NCI-H82 treated with DMSO at 0.1 percent for 48 hours (cell line): ENCODE measurements around the gene INO80D.
"Not testable (repeated sequence)": the region's sequence is repeated elsewhere in the genome, so short reads cannot be mapped to it uniquely, and the experiment has no call there.

Experiments used
- DNase-seq: peaks from one replicate; lab custom pipeline; 2025; ENCODE audit not compliant: unreplicated experiment; lab: John Stamatoyannopoulos, UW

Gene INO80D

DNA sequence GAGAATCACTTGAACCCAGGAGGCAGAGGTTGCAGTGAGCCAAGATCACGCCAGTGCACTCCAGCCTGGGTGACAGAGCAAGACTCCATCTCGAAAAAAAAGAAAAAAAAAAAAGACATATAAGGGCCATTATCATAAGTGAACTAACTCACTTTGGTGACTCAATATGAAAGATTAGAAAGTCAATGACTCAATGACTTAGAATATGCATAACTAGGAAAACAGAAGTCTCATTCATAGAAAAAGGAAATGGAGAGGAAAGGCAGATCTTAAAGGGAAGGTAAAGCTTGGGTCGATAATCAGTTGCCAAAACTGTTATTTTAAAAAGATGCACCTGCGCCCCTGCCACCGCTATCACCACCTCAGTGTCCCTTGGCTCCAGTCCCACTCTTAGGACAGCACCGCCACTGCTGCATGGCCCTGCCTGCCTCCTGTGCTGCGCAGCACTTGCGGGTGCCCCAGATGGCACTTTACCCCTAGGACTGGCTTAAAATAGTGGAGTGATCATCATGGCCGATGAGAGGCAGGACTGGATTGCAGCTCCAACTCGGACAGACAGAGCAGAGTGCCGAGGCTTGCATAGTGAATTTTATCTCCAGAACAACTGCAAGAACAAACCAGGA is 54.7 kb downstream of the INO80D start:
- no peak for DNase-seq

DNA sequence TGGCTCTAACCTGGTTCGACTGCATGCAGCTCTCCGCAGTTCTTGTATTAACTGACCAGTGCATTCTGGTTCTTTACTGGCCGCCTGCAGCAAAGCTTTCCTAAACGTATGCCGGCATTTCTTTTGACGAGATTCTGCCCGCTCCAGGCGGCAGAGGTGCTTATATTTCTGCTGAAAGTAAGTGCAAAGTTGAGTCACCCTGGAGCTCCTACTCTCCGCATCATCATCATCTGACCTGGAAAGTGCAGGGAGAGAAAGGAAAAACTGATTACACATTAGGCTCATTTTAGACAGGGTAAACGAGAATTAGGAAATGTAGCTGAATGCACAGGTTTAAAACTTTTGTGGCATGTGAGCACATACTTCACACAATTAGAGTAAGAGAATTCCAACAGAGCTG is 57.9 kb downstream of the INO80D start:
- no peak for DNase-seq

GRCh38 chr2:206023183-206023582 is 62.8 kb downstream of the INO80D start:
- DNase-seq, result no peak

GRCh38 chr2:206020171-206020570 is 65.8 kb downstream of the INO80D start:
- no peak for DNase-seq

- DNase-seq, result not testable (repeated sequence)
Measured at GRCh38 chr2:206015746-206016145, 70.2 kb downstream of the INO80D start.

GRCh38 chr2:206011795-206012194 is 74.2 kb downstream of the INO80D start:
- no peak for DNase-seq

DNA sequence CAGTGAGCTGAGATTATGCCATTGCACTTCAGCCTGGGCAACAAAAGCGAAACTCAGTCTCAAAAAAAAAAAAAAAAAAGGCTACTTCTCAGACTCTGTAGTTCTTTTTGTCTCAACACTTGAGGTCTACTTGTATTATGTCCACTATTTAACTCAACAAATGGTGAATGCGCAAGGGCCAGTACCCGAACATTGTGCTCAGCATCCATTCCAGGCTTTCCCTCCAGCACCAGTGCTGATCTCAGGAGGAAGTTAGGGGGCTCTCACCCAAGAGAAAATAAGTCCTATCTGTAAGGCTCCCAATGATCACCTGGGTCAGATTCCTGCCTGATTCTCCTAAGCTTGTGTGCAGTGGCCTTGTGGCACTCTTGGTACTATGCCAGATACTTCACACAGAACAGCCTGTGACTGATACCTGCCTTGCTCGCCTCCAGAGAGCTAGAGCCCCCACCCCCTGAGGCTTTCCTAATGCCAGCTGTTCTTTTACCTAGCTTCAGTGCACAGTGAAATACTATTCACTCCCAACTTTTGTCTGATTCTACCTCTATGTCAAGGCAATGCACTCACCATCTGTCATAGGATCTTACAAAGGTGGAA is 74.9 kb downstream of the INO80D start:
- DNase-seq, result peak; percentile 8

GRCh38 chr2:206004004-206004693 is 81.8 kb downstream of the INO80D start:
- peak; percentile 11 for DNase-seq

DNA sequence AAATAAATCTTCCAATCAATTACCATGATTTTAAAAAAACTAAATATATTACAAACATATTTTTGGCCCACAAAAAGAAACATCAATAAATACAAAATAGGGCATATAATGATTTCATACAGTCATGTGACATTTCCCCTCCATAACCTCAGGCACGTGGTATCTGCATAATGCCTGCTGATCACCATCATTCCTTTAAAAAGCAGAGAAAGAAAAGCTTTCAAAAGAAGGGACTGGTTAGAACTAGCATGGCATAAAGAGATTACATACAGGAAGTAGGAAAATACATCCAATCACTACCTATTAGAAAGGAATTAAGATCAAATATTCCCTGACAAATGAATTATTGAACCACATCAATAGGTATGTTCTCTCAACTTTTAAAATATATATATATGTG is 83.5 kb downstream of the INO80D start:
- DNase-seq, result no peak

DNA sequence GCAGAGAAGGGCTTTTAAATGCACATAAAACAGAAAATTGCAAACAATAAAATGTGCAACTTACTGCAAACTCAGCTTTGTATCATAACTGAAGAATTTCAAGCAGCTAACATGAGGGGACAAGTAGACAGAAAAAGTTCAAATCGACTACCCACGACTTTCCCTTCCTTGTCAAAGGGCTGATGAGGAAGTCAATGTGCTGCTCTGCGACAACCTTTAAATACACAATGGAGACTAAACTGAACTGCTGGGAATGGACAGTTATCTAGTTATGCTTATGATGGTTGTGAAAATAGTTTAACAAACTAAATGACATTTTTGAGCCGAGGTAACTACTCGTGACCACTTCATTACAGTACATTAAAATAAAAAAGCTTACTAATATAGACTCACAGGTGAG is 84.1 kb downstream of the INO80D start:
- no peak for DNase-seq

- no peak for DNase-seq
Measured at GRCh38 chr2:206000776-206001175, 85.2 kb downstream of the INO80D start.

DNA sequence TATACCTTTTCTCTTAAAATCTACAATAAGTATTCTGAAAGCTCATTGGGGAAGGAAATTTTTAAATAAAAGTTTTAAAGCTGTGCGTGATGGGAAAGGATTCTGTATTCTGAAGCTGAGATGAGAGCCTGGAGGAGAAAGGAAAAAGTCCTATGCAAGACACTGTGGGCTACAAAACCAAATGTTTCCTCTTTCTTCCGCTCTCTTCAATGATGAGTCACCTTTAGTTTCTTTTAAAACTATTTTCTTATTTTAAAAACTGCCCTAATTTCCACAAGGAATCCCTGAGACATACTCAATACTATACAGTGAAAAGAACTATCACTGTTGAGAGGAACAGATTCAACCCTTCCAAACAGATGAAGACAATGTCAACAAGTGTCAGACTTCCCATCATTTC is 87.4 kb downstream of the INO80D start:
- no peak for DNase-seq

GRCh38 chr2:205996161-205996560 is 89.8 kb downstream of the INO80D start:
- DNase-seq, result no peak

- no peak for DNase-seq
Measured at GRCh38 chr2:205995260-205995659, 90.7 kb downstream of the INO80D start.

DNA sequence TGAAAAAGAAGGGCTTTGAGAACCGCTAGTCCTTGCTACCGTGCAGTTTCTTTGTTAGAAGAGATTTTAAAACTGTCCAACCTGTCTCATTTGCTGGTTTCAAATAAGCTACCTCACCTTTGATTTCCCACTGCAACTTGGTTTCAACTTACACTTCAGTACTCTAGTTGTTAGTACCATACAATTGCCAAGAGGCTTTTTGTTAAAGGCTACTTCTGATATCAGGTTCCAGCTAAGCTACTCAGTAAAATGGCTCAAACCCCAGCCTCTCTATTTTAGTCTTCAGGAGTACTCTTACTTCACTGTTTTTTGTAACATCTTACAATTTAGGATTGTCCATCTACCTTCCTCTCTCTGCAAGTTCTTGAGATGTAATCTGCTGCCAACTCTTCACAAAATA is 91.6 kb downstream of the INO80D start:
- no peak for DNase-seq

GRCh38 chr2:205990104-205990503 is 95.9 kb downstream of the INO80D start:
- no peak for DNase-seq

GRCh38 chr2:205989271-205990071 is 96.5 kb downstream of the INO80D start:
- DNase-seq, result no peak

DNA sequence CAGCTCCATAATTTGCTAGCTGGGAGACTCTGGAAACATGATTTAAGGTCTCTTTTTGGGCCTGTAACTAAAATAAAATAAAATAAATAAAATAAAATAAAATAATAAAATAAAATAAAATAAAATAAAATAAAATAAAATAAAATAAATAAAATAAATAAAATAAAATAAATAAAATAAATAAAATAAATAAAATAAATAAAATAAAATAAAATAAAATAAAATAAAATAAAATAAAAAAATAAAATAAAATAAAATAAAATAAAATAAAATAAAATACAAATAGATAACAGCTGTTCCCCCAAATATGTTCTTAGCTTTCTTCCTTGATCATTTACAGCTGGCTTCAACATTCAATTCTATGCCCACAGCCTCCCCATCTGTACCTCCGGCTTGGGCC is 97.3 kb downstream of the INO80D start:
- not testable (repeated sequence) for DNase-seq

DNA sequence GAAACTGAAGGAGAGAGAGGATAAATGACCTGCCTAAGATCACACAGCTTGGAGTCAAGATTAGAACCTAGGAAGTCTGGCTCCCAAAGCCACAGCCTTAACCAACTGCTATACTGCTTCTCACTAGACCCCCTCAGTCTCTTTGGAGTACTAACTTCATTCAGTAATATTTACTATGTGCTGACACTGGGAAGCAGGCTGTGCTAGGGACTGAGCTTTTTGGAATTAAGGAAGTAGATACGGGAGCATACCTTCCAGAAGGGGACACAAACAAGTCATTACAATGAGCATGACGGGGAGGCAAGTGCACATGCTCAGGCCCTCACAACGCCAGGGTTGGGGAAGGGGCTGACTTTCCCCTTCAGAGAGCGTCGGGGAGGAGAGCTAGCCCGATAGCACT is 97.7 kb downstream of the INO80D start:
- DNase-seq, result no peak

DNA sequence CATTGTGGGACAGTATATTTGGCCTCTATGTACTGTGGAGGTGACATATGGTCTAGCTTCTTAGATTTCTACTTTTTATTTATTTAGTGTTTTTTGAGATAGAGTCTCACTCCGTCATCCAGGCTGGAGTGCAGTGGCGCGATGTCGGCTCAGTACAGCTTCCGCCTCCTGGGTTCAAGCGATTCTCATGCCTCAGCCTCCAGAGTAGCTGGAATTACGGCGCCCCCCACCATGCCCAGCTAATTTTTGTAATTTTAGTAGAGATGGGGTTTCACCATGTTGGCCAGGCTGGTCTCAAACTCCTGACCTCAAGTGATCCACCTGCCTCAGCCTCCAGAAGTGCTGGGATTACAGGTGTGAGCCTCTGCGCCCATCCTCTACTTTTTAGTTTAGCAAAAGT is 99.6 kb downstream of the INO80D start:
- not testable (repeated sequence) for DNase-seq

- no peak for DNase-seq
Measured at GRCh38 chr2:205984381-205984780, 101.6 kb downstream of the INO80D start.
